Measurements from ENCODE around the gene MLEC.

MLEC gene

GRCh38 chr12:120692524-120693033 lies 5.6 kb downstream of the MLEC start:
- no CpG with 5 or more reads among the region's 11 CpGs for WGBS (ENCODE audit: insufficient coverage, insufficient read length)
- no peak for DNase-seq (ENCODE audit: low read depth, low spot score)
- Histone ChIP-seq H3K36me3 (ENCODE audit: control insufficient read depth, insufficient read depth, low read length) (peaks cover 21% of the 10 kb centered on the region; the same call in 1 of the 2 replicates), H3K4me1 (ENCODE audit: control insufficient read depth, insufficient read depth, low read length) (peaks cover 3% of the 10 kb centered on the region), H3K9me3 (ENCODE audit: control insufficient read depth, insufficient read depth, low read length) (no peaks in the 10 kb centered on the region), H3K27ac (ENCODE audit: low read length) (no peak overlapping the region), H3K4me3 (ENCODE audit: low read length) (no peak overlapping the region), H3K27me3 (ENCODE audit: control insufficient read depth, insufficient read depth, low read length) (no peaks in the 10 kb centered on the region)

- H3K36me3 ChIP-seq (ENCODE audit: control insufficient read depth, insufficient read depth, low read length): peaks cover 28% of the 10 kb centered on the region
Measured at GRCh38 chr12:120693848-120694247, 6.9 kb downstream of the MLEC start.

GRCh38 chr12:120696626-120697025 lies 9.7 kb downstream of the MLEC start:
- Histone ChIP-seq H3K27me3 (ENCODE audit: control insufficient read depth, insufficient read depth, low read length) (no peaks in the 10 kb centered on the region), H3K4me3 (ENCODE audit: low read length) (no peak overlapping the region), H3K9me3 (ENCODE audit: control insufficient read depth, insufficient read depth, low read length) (no peaks in the 10 kb centered on the region), H3K4me1 (ENCODE audit: control insufficient read depth, insufficient read depth, low read length) (peaks cover 3% of the 10 kb centered on the region), H3K36me3 (ENCODE audit: control insufficient read depth, insufficient read depth, low read length) (peaks cover 43% of the 10 kb centered on the region), H3K27ac (ENCODE audit: low read length) (no peak overlapping the region)
- no peak for DNase-seq (ENCODE audit: low read depth, low spot score)
- WGBS (ENCODE audit: insufficient coverage, insufficient read length): 100% methylated on average over 1 of the region's 6 CpGs

More at GRCh38 chr12:120693848-120694247, 6.9 kb downstream of the MLEC start:
- no peaks in the 10 kb centered on the region for H3K27me3 ChIP-seq (ENCODE audit: control insufficient read depth, insufficient read depth, low read length)
- DNase-seq (ENCODE audit: low read depth, low spot score): no peak
- H3K9me3 ChIP-seq (ENCODE audit: control insufficient read depth, insufficient read depth, low read length): no peaks in the 10 kb centered on the region
- H3K4me1 ChIP-seq (ENCODE audit: control insufficient read depth, insufficient read depth, low read length): peaks cover 3% of the 10 kb centered on the region
- no peak overlapping the region for H3K27ac ChIP-seq (ENCODE audit: low read length)
- no peak overlapping the region for H3K4me3 ChIP-seq (ENCODE audit: low read length)
- WGBS (ENCODE audit: insufficient coverage, insufficient read length): no CpG with 5 or more reads among the region's 4 CpGs

GRCh38 chr12:120697344-120697743 lies 10.4 kb downstream of the MLEC start:
- H3K4me1 ChIP-seq (ENCODE audit: control insufficient read depth, insufficient read depth, low read length): peaks cover 3% of the 10 kb centered on the region
- no CpG with 5 or more reads among the region's 1 CpG for WGBS (ENCODE audit: insufficient coverage, insufficient read length)
- H3K9me3 ChIP-seq (ENCODE audit: control insufficient read depth, insufficient read depth, low read length): no peaks in the 10 kb centered on the region
- H3K27me3 ChIP-seq (ENCODE audit: control insufficient read depth, insufficient read depth, low read length): no peaks in the 10 kb centered on the region
- DNase-seq (ENCODE audit: low read depth, low spot score): no peak
- no peak overlapping the region for H3K27ac ChIP-seq (ENCODE audit: low read length)
- H3K36me3 ChIP-seq (ENCODE audit: control insufficient read depth, insufficient read depth, low read length): peaks cover 46% of the 10 kb centered on the region
- no peak overlapping the region for H3K4me3 ChIP-seq (ENCODE audit: low read length)

- no peaks in the 10 kb centered on the region for H3K27me3 ChIP-seq (ENCODE audit: control insufficient read depth, insufficient read depth, low read length)
- WGBS (ENCODE audit: insufficient coverage, insufficient read length): no CpG with 5 or more reads among the region's 3 CpGs
- H3K9me3 ChIP-seq (ENCODE audit: control insufficient read depth, insufficient read depth, low read length): no peaks in the 10 kb centered on the region
- DNase-seq (ENCODE audit: low read depth, low spot score): no peak
- H3K4me3 ChIP-seq (ENCODE audit: low read length): no peak overlapping the region
- H3K27ac ChIP-seq (ENCODE audit: low read length): no peak overlapping the region
- no peaks in the 10 kb centered on the region; the same call in 1 of the 2 replicates for H3K4me1 ChIP-seq (ENCODE audit: control insufficient read depth, insufficient read depth, low read length)
- H3K36me3 ChIP-seq (ENCODE audit: control insufficient read depth, insufficient read depth, low read length): peaks cover 52% of the 10 kb centered on the region
Measured at GRCh38 chr12:120698665-120699064, 11.7 kb downstream of the MLEC start.

- Histone ChIP-seq H3K4me1 (ENCODE audit: control insufficient read depth, insufficient read depth, low read length) (no peaks in the 10 kb centered on the region), H3K36me3 (ENCODE audit: control insufficient read depth, insufficient read depth, low read length) (peaks cover 48% of the 10 kb centered on the region), H3K4me3 (ENCODE audit: low read length) (no peak overlapping the region), H3K9me3 (ENCODE audit: control insufficient read depth, insufficient read depth, low read length) (no peaks in the 10 kb centered on the region), H3K27me3 (ENCODE audit: control insufficient read depth, insufficient read depth, low read length) (no peaks in the 10 kb centered on the region), H3K27ac (ENCODE audit: low read length) (no peak overlapping the region)
- no peak for DNase-seq (ENCODE audit: low read depth, low spot score)
- WGBS (ENCODE audit: insufficient coverage, insufficient read length): no CpG with 5 or more reads among the region's 7 CpGs
Measured at GRCh38 chr12:120699553-120699952, 12.6 kb downstream of the MLEC start.

GRCh38 chr12:120700886-120701285 lies 13.9 kb downstream of the MLEC start:
- H3K27ac ChIP-seq (ENCODE audit: low read length): no peak overlapping the region
- WGBS (ENCODE audit: insufficient coverage, insufficient read length): no CpG with 5 or more reads among the region's 5 CpGs
- H3K9me3 ChIP-seq (ENCODE audit: control insufficient read depth, insufficient read depth, low read length): no peaks in the 10 kb centered on the region

GRCh38 chr12:120702637-120703036 lies 15.7 kb downstream of the MLEC start:
- Histone ChIP-seq H3K36me3 (ENCODE audit: control insufficient read depth, insufficient read depth, low read length) (peaks cover 31% of the 10 kb centered on the region), H3K4me1 (ENCODE audit: control insufficient read depth, insufficient read depth, low read length) (no peaks in the 10 kb centered on the region), H3K27ac (ENCODE audit: low read length) (no peak overlapping the region), H3K27me3 (ENCODE audit: control insufficient read depth, insufficient read depth, low read length) (no peaks in the 10 kb centered on the region), H3K9me3 (ENCODE audit: control insufficient read depth, insufficient read depth, low read length) (no peaks in the 10 kb centered on the region), H3K4me3 (ENCODE audit: low read length) (no peak overlapping the region)
- no CpG with 5 or more reads among the region's 1 CpG for WGBS (ENCODE audit: insufficient coverage, insufficient read length)
- no peak for DNase-seq (ENCODE audit: low read depth, low spot score)

More at GRCh38 chr12:120700886-120701285, 13.9 kb downstream of the MLEC start:
- Histone ChIP-seq H3K4me1 (ENCODE audit: control insufficient read depth, insufficient read depth, low read length) (no peaks in the 10 kb centered on the region), H3K36me3 (ENCODE audit: control insufficient read depth, insufficient read depth, low read length) (peaks cover 38% of the 10 kb centered on the region), H3K4me3 (ENCODE audit: low read length) (no peak overlapping the region), H3K27me3 (ENCODE audit: control insufficient read depth, insufficient read depth, low read length) (no peaks in the 10 kb centered on the region)
- no peak for DNase-seq (ENCODE audit: low read depth, low spot score)

GRCh38 chr12:120703311-120703942 lies 16.5 kb downstream of the MLEC start:
- Histone ChIP-seq H3K27ac (ENCODE audit: low read length) (no peak overlapping the region), H3K4me3 (ENCODE audit: low read length) (no peak overlapping the region), H3K27me3 (ENCODE audit: control insufficient read depth, insufficient read depth, low read length) (no peaks in the 10 kb centered on the region), H3K4me1 (ENCODE audit: control insufficient read depth, insufficient read depth, low read length) (no peaks in the 10 kb centered on the region), H3K9me3 (ENCODE audit: control insufficient read depth, insufficient read depth, low read length) (no peaks in the 10 kb centered on the region), H3K36me3 (ENCODE audit: control insufficient read depth, insufficient read depth, low read length) (peaks cover 27% of the 10 kb centered on the region)
- no peak for DNase-seq (ENCODE audit: low read depth, low spot score)
- no CpG with 5 or more reads among the region's 11 CpGs for WGBS (ENCODE audit: insufficient coverage, insufficient read length)

GRCh38 chr12:120705618-120706017 lies 18.7 kb downstream of the MLEC start:
- no peaks in the 10 kb centered on the region for H3K27me3 ChIP-seq (ENCODE audit: control insufficient read depth, insufficient read depth, low read length)
- no peaks in the 10 kb centered on the region for H3K9me3 ChIP-seq (ENCODE audit: control insufficient read depth, insufficient read depth, low read length)
- peaks cover 14% of the 10 kb centered on the region for H3K36me3 ChIP-seq (ENCODE audit: control insufficient read depth, insufficient read depth, low read length)
- no CpG with 5 or more reads among the region's 1 CpG for WGBS (ENCODE audit: insufficient coverage, insufficient read length)
- H3K27ac ChIP-seq (ENCODE audit: low read length): no peak overlapping the region
- H3K4me1 ChIP-seq (ENCODE audit: control insufficient read depth, insufficient read depth, low read length): no peaks in the 10 kb centered on the region
- no peak for DNase-seq (ENCODE audit: low read depth, low spot score)
- no peak overlapping the region for H3K4me3 ChIP-seq (ENCODE audit: low read length)

GRCh38 chr12:120706029-120706428 lies 19.1 kb downstream of the MLEC start:
- WGBS (ENCODE audit: insufficient coverage, insufficient read length): 100% methylated on average over 3 of the region's 5 CpGs
- H3K4me3 ChIP-seq (ENCODE audit: low read length): no peak overlapping the region
- H3K36me3 ChIP-seq (ENCODE audit: control insufficient read depth, insufficient read depth, low read length): peaks cover 10% of the 10 kb centered on the region; the same call in 1 of the 2 replicates
- no peaks in the 10 kb centered on the region for H3K9me3 ChIP-seq (ENCODE audit: control insufficient read depth, insufficient read depth, low read length)
- no peaks in the 10 kb centered on the region for H3K4me1 ChIP-seq (ENCODE audit: control insufficient read depth, insufficient read depth, low read length)
- DNase-seq (ENCODE audit: low read depth, low spot score): no peak
- no peaks in the 10 kb centered on the region for H3K27me3 ChIP-seq (ENCODE audit: control insufficient read depth, insufficient read depth, low read length)
- H3K27ac ChIP-seq (ENCODE audit: low read length): no peak overlapping the region

All from iPS DF 6.9 (cell line).